SK-N-SH (cell line): Measurements from ENCODE around the gene CRYBG3. TPM values are rescaled to one million over a fixed set of nuclear protein-coding genes. Genes with fewer than 3 reads are reported as not detected.

Experiments used
- CTCF ChIA-PET: fragments of 300-600, 350-600 bp; formaldehyde crosslinking; extraction: SDS; loops from one replicate; lab custom pipeline; 2021; lab: Yijun Ruan, JAX
- POLR2A ChIA-PET: fragments of 350-600 bp; sonication (Branson Sonifier 250); formaldehyde crosslinking; extraction: SDS; loops from one replicate; lab custom pipeline; 2020; ENCODE audit warnings: antibody characterized with exemption, inconsistent platforms; lab: Yijun Ruan, JAX
- DNase-seq: peaks from one replicate; pipeline ENCODE4 v3.0.0; 2012
- H2AFZ ChIP-seq: fragments of 200-600 bp; sonication (generic); 2 replicates; pipeline ENCODE4 v1.8.1; 2016; ENCODE audit warnings: antibody characterized with exemption, mild to moderate bottlenecking, low read depth
- H3F3A ChIP-seq: fragments of 200-600 bp; sonication (generic); replicated peaks from 2 replicates; pipeline ENCODE3; 2016; ENCODE audit warnings: antibody characterized with exemption, mild to moderate bottlenecking; ENCODE audit not compliant: insufficient read depth
- H3K27ac ChIP-seq, 2 experiments: fragments of 200-500 bp in 1 of 2; fragments of 200-600 bp in 1 of 2; sonication (Bioruptor generic) in 1 of 2; sonication (generic), shearing (Covaris generic) in 1 of 2; 2 replicates each; pipeline versions ENCODE4 v1.5.1 to v1.6.1; 2014 to 2016; ENCODE audit warnings: low read depth in 2 of 2, inconsistent platforms in 1 of 2, low read length in 1 of 2, mild to moderate bottlenecking in 1 of 2, mixed read lengths in 1 of 2
- H3K27me3 ChIP-seq: fragments of 200-600 bp; sonication (generic), shearing (Covaris generic); 2 replicates; pipeline ENCODE4 v1.6.1; 2016; ENCODE audit warnings: mixed run types; ENCODE audit not compliant: insufficient read depth
- H3K36me3 ChIP-seq, 2 experiments: fragments of 200-500 bp in 1 of 2; fragments of 200-600 bp in 1 of 2; sonication (Bioruptor generic) in 1 of 2; sonication (generic) in 1 of 2; replicated peaks in 1 of 2; 2 replicates each; pipeline versions ENCODE3 to v1.5.1; 2014 to 2016; ENCODE audit warnings: low read length in 1 of 2, mild to moderate bottlenecking in 1 of 2; ENCODE audit not compliant: insufficient read depth in 2 of 2, control insufficient read depth in 1 of 2
- H3K4me1 ChIP-seq, 2 experiments: fragments of 200-500 bp in 1 of 2; fragments of 200-600 bp in 1 of 2; sonication (Bioruptor generic) in 1 of 2; sonication (generic), shearing (Covaris generic) in 1 of 2; 2 replicates each; pipeline versions ENCODE4 v1.5.1 to v1.6.1; 2014 to 2016; ENCODE audit warnings: low read depth in 1 of 2, low read length in 1 of 2, mixed run types in 1 of 2; ENCODE audit not compliant: insufficient read depth in 2 of 2, control insufficient read depth in 1 of 2
- H3K4me2 ChIP-seq: fragments of 200-600 bp; sonication (generic), shearing (Covaris generic); 2 replicates; pipeline ENCODE4 v1.6.1; 2017; ENCODE audit warnings: mixed run types
- H3K4me3 ChIP-seq, 2 experiments: fragments of 200-500 bp in 1 of 2; fragments of 200-600 bp in 1 of 2; sonication (Bioruptor generic) in 1 of 2; sonication (generic), shearing (Covaris generic) in 1 of 2; 2 replicates each; pipeline versions ENCODE4 v1.5.1 to v1.8.1; 2014 to 2016; ENCODE audit warnings: low read depth in 2 of 2, inconsistent platforms in 1 of 2, low read length in 1 of 2, mild to moderate bottlenecking in 1 of 2, mixed read lengths in 1 of 2, moderate library complexity in 1 of 2
- H3K79me2 ChIP-seq: fragments of 200-600 bp; sonication (generic); 2 replicates; pipeline ENCODE4 v1.8.1; 2017; ENCODE audit warnings: mild to moderate bottlenecking; ENCODE audit not compliant: insufficient read depth
- H3K9ac ChIP-seq: fragments of 200-600 bp; sonication (generic); 2 replicates; pipeline ENCODE4 v1.6.1; 2017; ENCODE audit warnings: mixed run types
- H3K9me2 ChIP-seq: fragments of 200-600 bp; sonication (generic); 2 replicates; pipeline ENCODE4 v1.6.1; 2017; ENCODE audit warnings: mixed run types
- H3K9me3 ChIP-seq: fragments of 200-600 bp; sonication (generic); 2 replicates; pipeline ENCODE4 v1.6.1; 2017; ENCODE audit warnings: mixed run types, mild to moderate bottlenecking, moderate library complexity
- H4K20me1 ChIP-seq: fragments of 200-600 bp; sonication (generic); 2 replicates; pipeline ENCODE4 v1.6.1; 2017; ENCODE audit warnings: mild to moderate bottlenecking, mixed run types; ENCODE audit not compliant: insufficient read depth
- ELF1 ChIP-seq: IDR thresholded peaks from 2 replicates; pipeline ENCODE4 v1.4.0; 2012
- EZH2phosphoT487 ChIP-seq: fragments of 200-600 bp; sonication (generic); IDR thresholded peaks from 2 replicates; pipeline ENCODE4 v1.6.1; 2017; ENCODE audit warnings: low read depth, mixed run types, mild to moderate bottlenecking, antibody characterized with exemption, moderate library complexity, borderline replicate concordance
- FOSL2 ChIP-seq: IDR thresholded peaks from 2 replicates; pipeline ENCODE4 v1.4.0; 2012; ENCODE audit warnings: low read depth, mild to moderate bottlenecking, moderate library complexity, borderline replicate concordance
- FOXM1 ChIP-seq: IDR thresholded peaks from 2 replicates; pipeline ENCODE4 v1.4.0; 2012; ENCODE audit warnings: low read depth, mild to moderate bottlenecking
- GABPA ChIP-seq: IDR thresholded peaks from 2 replicates; pipeline ENCODE4 v1.4.0; 2012; ENCODE audit warnings: low read depth, mild to moderate bottlenecking
- GATA2 ChIP-seq: sonication (generic); formaldehyde crosslinking; IDR thresholded peaks from 2 replicates; pipeline ENCODE4 v1.5.0; 2020; ENCODE audit warnings: mild to moderate bottlenecking, missing genetic modification reagents
- IRF3 ChIP-seq: fragments of 150-350 bp; IDR thresholded peaks from 2 replicates; pipeline ENCODE4 v1.6.1; 2016; ENCODE audit warnings: mild to moderate bottlenecking, low read depth, low read length
- MAX ChIP-seq: IDR thresholded peaks from 2 replicates; pipeline ENCODE4 v1.4.0; 2012; ENCODE audit warnings: low read depth
- NFIC ChIP-seq: IDR thresholded peaks from 2 replicates; pipeline ENCODE4 v1.4.0; 2012; ENCODE audit warnings: borderline replicate concordance
- PBX3 ChIP-seq: IDR thresholded peaks from 2 replicates; pipeline ENCODE4; 2012
- POLR2AphosphoS5 ChIP-seq: IDR thresholded peaks from 2 replicates; pipeline ENCODE4 v1.6.1; 2012; ENCODE audit warnings: low read depth, low read length
- SIN3A ChIP-seq: IDR thresholded peaks from 2 replicates; pipeline ENCODE4 v1.6.1; 2012; ENCODE audit warnings: low read depth, mild to moderate bottlenecking, low read length, moderate library complexity, borderline replicate concordance
- TEAD4 ChIP-seq: IDR thresholded peaks from 2 replicates; pipeline ENCODE4 v1.4.0; 2012; ENCODE audit warnings: mild to moderate bottlenecking, borderline replicate concordance; ENCODE audit not compliant: insufficient read depth
- USF1 ChIP-seq: IDR thresholded peaks from 2 replicates; pipeline ENCODE4 v1.4.0; 2012; ENCODE audit warnings: low read depth, borderline replicate concordance
- USF2 ChIP-seq: fragments of 150-350 bp; IDR thresholded peaks from 2 replicates; pipeline ENCODE4 v1.6.1; 2017; ENCODE audit warnings: antibody characterized with exemption, low read length, low read depth, borderline replicate concordance
- ZBTB33 ChIP-seq: IDR thresholded peaks from 2 replicates; pipeline ENCODE4 v1.4.0; 2012; ENCODE audit warnings: low read depth, borderline replicate concordance
- WGBS: methylation state at CpG from one replicate; pipeline ENCODE4 v1.1.6; 2017; ENCODE audit warnings: low lambda C conversion rate; 5-methylcytosine and 5-hydroxymethylcytosine counted together
- polyA plus RNA-seq, 3 experiments: library from polyadenylated mRNA; depleted of rRNA; stranded (reverse); fragments of >200 nt; gene quantifications; 2 replicates each; pipeline ENCODE4 v1.2.3, GENCODE V29; 2012

CRYBG3 gene
- polyA plus RNA-seq, 1 of the 3 experiments (the other 2 are of a cell fraction), result 2.4 TPM

GRCh38 chr3:97816811-97817210 lies 5.0 kb upstream of the CRYBG3 start:
- H3K27ac ChIP-seq, result no peak overlapping the region
- H4K20me1 ChIP-seq, result no peaks in the 10 kb centered on the region
- no peaks in the 10 kb centered on the region for H3K36me3 ChIP-seq
- H3K27me3 ChIP-seq, result peaks cover 5% of the 10 kb centered on the region; the same call in 1 of the 2 replicates
- 61% methylated on average over 2 of the region's 2 CpGs for WGBS
- H3K9me3 ChIP-seq, result no peaks in the 10 kb centered on the region
- H3K4me3 ChIP-seq, result no peak overlapping the region
- H3F3A ChIP-seq, result peaks cover 3% of the 10 kb centered on the region
- H3K9ac ChIP-seq, result no peak overlapping the region
- H3K4me2 ChIP-seq, result no peak overlapping the region
- H3K79me2 ChIP-seq, result no peaks in the 10 kb centered on the region
- no peaks in the 10 kb centered on the region for H3K9me2 ChIP-seq
- ChIA-PET POLR2A (no interaction called here), CTCF (interaction anchor here (1.1 to 2.3 kb wide), 3 partner anchors 16 to 206 kb away, joined by 3 to 11 read pairs (median 4); no protein-coding TSS in a partner anchor)
- TF ChIP-seq EZH2phosphoT487 (no peak), PBX3 (no peak), MAX (no peak), USF2 (no peak), FOXM1 (no peak), POLR2AphosphoS5 (no peak), GABPA (no peak), ELF1 (no peak), GATA2 (CRISPR knock-in tag) (no peak), IRF3 (no peak), USF1 (no peak), FOSL2 (no peak), ZBTB33 (no peak), NFIC (no peak), SIN3A (no peak), TEAD4 (no peak)
- no peak for DNase-seq
- H3K4me1 ChIP-seq, result peaks cover 0 to 3% of the 10 kb centered on the region in 2 experiments; a peak in 2 of 4 replicates
- no peak overlapping the region for H2AFZ ChIP-seq
